ENCODE data around the gene ARHGEF5.
"Not testable (repeated sequence)": the region's sequence is repeated elsewhere in the genome, so short reads cannot be mapped to it uniquely, and the experiment has no call there.

- TF ChIP-seq ARNTL (CRISPR knock-in tag; IDR thresholded peaks at IDR 0.05; ENCODE audit: borderline replicate concordance, low read depth); ZFP3 (CRISPR knock-in tag; IDR thresholded peaks at IDR 0.05); BACH2 (CRISPR knock-in tag; IDR thresholded peaks at IDR 0.05; ENCODE audit: borderline replicate concordance): not testable (repeated sequence)
These were observed 43.2 kb upstream of the ARHGEF5 start, which contains the start of gene OR2A1 for GRCh38 chr7:144311872-144312469.

All from SK-N-SH treated with all-trans-retinoic acid at 6 μM for 48 hours (cell line).